HG02610 (cell line): ENCODE measurements around the gene NAA20.
A peak's percentile ranks its signal among the peaks of the same experiment; 100 is the strongest.
"Not testable (repeated sequence)": the region's sequence is repeated elsewhere in the genome, so short reads cannot be mapped to it uniquely, and the experiment has no call there.

Experiments
- ATAC-seq: cut with Tn5 transposase; IDR thresholded peaks from one replicate; pipeline ENCODE4 v1.9.1; 2021; ENCODE audit warnings: mild to moderate bottlenecking, moderate library complexity; ENCODE audit not compliant: unreplicated experiment

Gene NAA20

DNA sequence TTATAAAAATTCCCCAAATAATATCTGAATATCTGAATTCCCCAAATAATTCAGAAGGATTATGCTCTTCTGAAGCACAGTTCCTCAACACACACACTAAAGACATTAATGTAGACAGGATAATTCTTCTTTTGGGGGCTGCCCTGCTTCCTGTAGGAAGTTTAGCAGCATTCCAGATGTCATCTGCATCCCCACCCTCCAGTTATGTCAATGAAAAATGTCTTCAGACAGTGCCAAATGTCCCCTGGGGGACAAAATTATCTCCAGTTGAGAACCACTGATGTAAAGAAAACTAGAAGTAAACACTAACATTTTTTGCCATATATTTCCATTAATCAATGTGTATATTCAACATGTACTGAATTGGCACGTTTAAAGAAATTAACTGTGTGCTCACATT lies 25.9 kb upstream of the NAA20 start:
- ATAC-seq, result no peak

DNA sequence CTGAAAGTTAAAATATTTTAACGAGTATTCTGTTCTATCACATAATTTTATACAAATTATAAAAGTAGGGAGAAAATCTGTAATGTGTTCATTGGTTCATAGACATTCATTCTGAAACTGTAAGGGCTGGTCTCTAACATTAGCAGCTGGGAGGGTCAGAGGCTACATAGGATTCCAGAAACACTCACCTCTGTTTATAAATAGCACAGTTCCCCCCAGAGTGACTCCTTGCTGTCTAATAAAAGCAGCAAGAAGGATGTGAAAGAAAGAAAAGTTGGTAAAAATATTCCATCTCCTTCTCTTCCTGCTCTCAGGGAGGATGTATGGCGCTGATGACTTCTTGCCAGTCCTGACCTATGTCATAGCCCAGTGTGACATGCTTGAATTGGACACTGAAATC lies 25.3 kb upstream of the NAA20 start:
- ATAC-seq, result no peak

DNA sequence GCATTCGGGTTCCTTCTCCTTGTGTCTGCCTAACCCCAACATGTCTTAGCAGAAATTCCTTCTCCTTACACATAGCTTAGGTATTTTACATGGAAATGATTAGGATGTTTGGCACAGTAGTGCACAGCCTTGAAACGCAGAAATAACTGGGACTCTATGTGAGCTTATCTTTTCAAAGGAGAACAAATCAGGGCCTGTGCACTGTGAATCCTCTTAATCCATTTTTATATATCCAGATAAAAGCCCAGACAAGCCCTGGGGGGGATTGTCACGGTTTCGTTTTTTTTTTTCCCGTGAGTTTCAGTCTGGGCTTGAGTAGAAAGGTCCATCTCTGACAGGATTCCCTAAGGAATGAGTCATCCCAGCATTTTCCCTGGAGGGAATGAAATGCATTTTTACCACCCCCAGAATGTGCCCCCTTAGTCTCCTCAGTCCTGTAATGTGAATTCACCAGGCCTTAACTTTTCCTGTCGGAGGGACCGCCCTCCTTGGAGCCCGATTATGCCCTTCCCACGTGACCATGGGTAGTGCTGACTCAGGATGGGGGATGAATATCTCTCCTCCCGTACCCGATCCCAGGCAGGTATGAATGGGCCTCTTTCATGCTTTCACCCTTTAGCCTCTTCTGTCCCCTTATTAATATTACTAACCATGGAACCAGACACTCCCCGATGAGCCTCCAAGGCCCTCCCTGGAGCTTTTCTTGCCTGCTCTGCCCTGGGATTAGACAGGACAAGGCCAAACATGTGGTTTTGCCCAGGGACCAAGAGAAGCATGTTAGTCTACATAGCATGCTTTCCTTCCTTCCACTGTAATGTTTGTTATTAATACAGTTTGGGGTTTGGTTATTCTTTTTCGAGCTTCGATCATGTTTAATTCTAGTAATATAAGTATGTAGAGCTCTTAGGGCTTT lies 23.9 kb upstream of the NAA20 start:
- ATAC-seq, result no peak

DNA sequence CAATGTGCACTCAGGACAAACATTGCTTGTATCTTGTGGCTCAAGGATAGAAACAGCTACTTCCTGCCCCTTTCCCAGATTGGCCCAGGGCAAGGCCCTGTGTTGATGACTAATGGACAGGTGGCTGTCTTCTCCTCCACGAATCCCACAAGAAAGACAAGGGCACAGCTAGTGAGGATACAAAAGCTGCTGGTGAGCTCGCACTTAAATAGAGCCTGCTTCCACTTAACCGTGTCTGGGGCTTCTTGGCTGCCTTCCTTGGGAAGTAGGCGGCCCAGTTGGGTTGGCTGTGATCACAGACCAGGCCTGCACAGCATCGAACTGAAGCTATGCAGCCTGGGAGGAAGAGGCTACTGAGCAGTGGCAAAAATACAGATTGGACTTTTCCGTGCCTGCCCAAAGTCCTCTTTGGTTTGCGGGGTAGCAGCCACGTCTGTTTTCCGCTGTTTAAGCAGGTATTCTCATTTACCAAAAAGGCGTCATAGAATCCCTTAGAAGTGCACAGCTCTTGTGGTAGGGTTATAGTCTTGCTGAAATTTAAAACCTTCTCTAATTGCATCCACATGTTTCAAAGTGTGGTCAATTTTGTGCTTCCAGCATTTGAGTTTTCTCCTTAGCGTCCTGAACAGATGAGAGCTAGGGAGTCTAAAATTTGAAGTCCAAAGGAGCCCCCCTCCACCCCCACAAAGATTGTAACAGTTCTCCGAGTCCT lies 23.0 kb upstream of the NAA20 start:
- no peak for ATAC-seq

DNA sequence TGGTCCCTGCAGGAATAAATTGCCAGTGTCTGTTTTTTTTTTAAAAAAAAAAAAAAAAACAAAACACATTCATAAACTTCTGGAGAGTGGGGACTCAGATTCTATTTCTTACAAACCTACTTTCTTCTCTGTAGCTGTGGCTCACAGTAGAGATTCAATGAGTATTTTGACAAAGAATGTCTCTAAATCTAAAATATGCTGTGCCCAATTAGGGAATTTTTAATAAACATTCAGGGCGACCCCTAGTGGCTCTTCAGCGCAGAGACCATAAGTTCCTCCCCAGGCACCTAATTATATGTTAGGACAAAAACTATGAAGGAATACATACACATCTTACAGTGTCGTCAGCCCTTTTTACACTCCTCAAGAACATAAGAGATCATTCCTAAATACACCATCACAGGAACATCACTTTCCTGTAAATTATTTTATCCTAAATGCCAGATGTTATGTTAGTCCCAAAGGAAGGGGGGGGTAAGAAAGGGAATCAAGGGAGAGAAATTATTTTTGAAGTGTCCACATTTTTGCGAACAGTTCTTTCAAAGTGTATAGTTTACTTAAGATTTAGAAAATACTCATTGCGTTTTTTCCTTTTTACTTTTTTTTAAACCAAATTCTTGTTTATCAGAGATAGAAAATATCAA lies 21.8 kb upstream of the NAA20 start:
- ATAC-seq, result no peak

DNA sequence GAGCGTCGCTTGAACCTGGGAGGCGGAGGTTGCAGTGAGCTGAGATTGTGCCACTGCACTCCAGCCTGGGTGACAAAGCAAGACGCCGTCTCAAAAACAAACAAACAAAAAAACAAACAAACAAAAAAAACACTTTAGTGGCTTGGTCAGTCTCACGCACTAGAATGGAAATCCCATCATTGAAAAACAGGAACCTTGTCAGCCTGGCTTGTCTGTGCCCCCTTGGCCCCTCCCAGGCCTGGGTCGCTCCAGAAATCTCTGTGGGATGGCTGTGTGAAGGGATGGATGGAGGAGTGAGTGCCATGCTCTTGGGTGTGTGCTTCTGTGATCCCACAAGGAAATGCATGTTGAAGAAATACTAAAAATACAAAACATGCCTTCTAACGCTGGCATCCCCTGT lies 20.9 kb upstream of the NAA20 start:
- no peak for ATAC-seq

DNA sequence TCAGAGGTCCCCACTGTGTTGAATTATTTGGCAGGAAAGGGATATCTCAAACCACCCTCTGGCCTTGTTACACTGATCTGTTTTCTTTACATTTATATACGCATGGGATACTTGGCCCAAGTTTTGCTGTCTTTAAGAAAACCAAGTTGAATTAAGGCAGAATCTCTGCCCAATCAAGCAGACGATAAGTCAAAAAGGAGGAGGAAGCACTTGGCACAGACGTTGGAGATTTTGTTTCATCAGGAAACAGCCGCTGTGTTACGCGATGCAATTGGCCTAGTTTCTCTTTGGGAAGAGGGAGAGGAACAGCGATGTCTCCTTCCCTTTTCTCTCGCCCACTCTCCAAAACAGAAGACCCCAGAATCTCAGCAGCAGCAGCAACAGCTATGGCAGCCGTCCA lies 20.2 kb upstream of the NAA20 start:
- ATAC-seq, result no peak

DNA sequence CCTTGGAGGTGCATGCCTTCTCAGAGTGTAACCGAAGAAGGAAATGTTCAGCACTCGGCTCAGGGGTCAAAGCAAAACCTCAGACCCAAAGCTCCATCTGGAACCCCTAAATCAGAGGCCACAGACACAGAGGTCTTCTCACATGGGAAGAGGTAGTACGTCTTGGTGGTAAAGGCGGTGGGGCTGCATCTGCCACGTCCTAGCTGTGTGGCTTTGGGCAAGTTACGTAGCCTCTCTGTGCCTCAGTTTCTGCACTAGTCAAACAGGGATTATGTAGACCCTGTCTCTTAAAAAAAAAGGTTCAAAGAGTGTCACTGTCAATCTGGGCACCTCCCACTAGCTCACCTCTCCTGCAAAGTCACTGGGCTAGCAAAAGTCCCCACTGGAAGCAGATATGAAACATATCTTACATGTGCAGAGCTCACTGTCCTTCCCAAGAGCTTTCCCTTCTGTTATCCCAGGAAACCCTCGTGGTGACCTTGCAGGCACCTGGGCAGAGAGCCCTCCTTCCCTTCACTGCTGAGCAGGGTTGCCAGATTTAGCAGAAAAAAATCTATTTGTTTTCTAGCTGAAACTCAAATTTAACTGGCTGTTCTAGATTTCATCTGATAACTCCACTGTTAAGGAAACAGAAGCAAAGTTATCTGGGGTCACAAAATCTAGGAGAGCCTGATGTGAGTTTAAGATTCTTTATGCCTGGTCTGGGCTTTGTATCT lies 18.0 kb upstream of the NAA20 start:
- ATAC-seq, result no peak

DNA sequence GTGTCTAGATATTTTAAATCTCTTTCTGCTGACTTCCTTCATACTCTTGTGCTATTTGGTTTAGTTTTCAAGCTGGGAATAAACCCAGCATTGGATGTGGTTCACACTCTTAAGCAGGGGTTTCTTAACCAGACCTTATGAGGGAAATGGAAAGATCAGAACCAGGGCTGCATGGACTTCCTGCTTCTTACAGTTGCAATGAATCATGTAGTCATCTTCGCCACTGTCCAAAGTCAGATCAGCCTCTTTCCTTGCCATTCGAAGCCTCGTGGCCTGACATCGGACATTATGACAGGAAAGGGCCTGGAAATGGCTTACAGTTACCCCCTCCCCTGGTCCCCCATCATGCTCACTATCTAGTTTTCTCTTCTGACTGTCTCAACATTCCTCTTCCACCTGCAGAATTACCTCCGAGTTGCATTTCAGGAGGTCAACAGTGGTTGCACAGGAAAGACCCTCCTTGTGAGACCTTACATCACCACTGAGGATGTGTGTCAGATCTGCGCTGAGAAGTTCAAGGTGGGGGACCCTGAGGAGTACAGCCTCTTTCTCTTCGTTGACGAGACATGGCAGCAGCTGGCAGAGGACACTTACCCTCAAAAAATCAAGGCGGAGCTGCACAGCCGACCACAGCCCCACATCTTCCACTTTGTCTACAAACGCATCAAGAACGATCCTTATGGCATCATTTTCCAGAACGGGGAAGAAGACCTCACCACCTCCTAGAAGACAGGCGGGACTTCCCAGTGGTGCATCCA lies 16.8 kb upstream of the NAA20 start:
- ATAC-seq, result no peak

DNA sequence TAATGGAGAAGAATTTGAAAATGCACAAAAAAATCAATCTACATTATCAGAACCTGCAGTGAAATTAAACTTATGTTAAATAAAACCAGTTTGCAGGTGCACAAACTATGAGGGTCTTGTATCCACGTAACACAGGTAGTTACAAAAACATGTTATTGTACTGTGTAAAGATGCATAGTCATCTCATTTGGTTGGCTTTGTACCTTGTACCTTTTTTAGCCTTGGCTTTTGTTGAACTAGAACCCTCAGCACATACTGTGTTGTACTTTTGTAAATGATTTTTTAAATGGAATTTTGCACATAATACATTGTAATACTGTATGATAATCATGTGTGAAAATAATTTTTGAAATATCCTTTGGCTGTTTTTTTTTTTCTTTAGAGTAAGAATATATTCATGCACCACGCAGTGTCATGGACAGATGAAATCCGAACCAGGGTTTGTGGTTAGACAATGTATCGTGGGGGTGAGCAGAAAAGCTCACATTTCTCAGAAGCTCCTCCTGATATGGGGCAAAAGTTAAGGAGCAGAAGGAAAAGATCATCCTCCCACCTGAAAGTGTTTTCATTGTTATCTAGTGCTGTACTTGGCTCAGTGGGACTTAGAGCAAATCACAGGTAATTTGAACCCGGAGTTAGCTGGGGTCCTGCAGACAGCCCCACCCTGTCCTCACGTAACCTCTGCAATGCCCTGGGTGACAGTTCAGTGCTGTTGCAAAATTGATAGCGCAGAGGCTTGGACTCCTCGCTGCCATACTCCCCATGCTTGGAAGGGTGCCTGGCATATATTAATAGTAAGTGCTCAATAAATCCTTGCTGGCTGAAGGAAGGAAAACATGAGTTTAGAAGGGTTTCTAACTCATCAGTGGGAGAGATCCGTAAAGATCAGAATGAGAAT lies 14.8 kb upstream of the NAA20 start:
- no peak for ATAC-seq

DNA sequence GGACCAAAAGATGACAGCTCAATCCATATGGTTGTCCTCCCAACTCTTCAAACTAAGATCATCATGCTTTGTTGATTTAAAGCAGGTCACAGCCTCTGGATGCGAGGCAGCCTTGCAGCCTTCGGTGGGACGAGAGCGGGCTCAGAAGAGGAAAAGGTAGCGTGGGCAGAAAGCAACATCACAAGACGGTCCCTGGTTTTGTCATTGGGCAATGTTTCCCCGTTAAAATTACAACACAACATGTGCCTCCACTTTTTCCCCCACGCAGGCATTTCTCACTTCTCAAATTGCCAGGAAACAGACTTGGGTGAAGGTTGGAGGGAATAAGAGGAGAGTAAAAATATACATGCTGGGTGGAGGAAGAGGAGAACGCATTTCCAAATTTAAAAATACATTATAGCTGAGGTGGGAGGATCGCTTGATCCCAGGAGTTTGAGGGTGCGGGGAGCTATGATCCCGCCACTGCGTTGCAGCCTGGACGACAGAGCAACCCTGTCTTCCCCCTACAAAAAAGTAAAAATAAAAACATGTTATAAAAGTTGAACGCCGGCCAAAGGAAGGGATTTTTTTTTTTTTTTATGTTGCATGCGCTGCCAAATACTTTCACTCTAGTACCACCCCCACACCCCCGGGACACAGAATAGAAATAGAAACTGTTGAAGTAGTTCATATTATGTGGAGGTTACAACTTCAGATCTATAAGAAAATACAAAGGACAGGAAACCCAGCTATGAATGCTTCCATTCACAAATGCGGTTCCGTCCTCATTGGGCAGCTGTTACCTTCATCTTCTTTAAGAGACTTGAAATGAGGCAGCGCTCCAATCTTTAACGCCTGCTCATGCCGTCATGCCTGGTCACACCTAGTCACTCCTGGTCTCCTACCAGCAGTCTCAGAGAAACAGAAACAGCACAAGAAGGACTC lies 13.9 kb upstream of the NAA20 start:
- no peak for ATAC-seq

DNA sequence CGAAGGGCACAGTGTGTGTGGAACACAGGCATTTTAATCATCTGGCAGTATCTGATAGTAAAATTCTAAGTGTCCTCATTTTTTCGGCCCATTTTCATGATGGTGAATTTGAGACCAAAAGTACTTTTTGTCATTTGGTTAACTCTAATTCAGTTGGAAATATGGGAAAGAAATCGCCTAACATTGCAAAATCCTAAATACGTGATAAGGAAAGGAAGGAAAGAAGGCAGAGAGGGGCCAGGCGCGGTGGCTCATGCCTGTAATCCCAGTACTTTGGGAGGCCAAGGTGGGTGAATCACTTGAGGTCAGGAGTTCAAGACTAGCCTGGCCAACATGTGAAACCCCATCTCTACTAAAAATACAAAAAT lies 13.2 kb upstream of the NAA20 start:
- ATAC-seq, result not testable (repeated sequence)

DNA sequence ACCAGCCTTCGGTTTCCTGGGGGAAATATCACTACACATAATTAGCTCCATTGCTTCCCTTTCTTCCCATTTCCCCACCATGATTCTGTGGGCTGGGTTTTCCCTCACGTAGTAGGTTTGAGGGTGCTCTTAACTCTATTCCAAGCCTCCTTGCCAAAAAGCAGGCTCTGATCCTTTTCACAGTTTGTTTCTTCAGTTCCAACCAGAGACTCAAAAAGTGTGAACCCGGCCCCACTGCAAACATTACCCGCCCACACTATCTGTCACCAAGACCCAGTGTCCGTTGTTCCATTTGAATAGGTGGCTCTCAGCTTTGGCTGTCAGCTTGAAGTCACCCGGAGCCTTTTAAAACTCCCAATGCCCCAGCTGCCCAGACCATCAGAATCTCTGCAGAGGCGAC lies 11.8 kb upstream of the NAA20 start:
- ATAC-seq, result no peak

DNA sequence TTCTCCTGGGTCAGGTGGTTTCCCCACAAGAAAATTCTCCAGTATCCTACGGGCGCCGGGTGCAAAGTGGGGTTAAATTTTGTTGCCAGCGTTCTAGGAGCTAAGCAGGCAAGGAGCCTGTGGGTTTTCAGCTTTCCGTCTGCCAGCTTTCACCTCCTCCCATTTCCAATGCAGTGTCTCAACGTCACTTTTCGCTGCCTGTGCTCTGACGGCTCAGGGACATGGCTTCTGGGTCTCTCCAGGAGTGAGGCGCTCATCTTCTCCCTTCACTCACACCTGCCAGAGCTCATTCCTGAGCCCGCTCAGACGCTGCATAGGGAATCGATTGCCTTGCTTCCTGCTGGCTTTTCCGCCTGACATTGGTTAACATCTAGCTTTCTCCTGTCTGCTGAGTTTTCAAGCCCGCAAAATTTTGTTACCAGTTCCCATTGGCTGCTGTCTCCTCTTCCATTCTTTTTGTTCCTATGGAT lies 7.3 kb upstream of the NAA20 start:
- no peak for ATAC-seq

DNA sequence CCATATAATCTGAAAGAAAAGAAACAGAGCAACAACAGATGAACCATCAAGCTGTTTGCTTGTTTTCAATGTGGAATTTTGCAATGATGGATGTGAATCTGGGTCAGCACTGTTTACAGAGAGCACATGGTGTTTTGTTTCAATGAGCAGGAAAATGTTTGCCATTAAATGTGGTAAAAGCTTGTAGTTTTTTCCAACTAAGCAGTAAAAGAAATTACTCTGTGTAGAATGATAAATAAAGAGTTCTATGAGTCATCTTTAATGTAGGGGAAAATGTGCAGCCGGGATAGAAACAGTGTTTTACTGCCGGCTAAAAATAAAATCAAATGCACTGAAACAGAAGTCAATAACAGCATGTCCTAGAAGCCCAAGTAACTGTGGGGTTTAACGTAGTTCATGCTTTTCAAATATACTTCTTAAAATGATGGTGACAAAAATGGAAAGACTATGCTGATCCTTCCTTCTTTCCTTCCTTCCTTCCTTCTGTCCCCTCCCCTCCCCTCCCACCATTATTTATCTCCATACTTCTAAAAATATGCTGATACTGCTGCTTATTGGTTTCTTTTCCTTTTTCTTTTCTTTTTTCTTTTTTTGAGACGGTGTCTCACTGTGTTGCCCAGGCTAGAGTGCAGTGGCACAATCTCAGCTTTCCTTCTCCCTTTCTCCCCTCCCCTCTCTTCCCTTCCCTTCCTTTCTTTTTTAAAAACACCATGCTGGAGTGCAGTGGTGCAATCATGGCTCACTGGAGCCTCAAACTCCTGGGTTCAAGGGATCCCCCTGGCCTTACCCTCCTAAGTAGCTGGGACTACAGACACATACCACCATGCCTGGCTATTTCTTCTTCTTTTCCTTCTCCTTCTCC lies 6.3 kb upstream of the NAA20 start:
- ATAC-seq, result no peak

DNA sequence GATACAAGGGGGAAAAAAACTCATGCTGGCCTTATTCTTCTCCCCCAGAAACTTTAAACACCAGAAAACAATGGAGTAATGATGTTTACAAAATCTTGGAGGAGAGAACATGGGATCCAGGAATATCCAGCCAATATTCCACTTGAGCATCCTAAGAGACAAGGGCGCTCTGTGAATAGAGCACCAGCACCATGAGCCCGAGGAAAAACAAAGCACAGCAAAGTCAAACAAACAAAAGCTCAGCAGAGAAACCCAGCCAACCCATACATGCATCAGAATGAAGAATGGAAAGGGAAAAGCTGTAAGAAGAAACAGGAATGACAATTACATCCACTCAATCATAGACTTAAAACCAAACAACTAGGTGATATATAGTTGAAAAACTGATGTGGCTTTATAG lies 4.6 kb upstream of the NAA20 start:
- ATAC-seq, result no peak

DNA sequence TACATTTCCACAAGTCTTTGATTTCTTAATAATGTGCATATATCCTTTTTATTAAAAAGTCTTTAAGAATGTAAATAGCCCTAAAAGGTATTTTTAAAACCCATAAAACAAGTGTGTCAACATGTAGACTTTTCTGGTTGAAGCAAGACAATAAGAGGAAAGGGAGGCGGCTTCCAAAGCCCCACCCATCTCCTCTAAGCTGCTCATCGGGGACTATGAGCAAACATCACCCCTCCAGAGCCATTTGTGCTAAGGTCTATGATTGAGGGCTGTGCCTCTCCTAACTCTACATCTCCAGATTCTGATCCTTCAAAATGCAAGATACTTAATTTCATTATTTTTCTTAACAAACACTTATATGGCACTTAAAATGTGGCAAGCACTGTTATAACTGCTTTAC lies 2.5 kb upstream of the NAA20 start:
- ATAC-seq, result no peak

DNA sequence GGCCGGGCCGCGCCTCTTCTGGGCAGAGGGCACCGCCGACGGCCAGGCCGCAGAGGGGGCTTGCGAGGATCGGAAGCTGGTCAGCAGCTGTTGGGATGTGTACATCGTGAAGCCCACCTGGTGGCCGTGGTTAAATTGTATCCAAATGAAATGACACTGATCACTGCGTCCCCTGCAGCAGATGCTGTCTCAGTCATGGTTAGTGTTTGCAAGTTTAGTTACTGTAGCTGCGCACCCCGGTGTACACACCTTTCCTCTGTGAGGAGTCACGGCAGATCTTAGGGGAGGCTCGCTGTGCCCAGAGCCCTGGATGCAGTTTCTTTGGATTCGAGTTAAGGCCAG lies 653 bp downstream of the NAA20 start:
- ATAC-seq, result peak; percentile 3
